ENCODE results near the gene ALOX15B.

- TF ChIP-seq CTCF (IDR thresholded peaks at IDR 0.05 in 4 of 5, conservative IDR thresholded peaks at IDR 0.05 in 1 of 5) (no peak), POLR2A (IDR thresholded peaks at IDR 0.05) (no peak)
These were observed 35.9 kb upstream of the ALOX15B start for GRCh38 chr17:8002721-8003593.

Data from gastrocnemius medialis (tissue), 4 donors.